DOHH2 (cell line): ENCODE results near the gene ACADM.

ENCODE experiments used
- H3F3A ChIP-seq: fragments of 200-600 bp; sonication (generic), shearing (Covaris generic); 2 replicates; pipeline ENCODE4 v1.6.0; 2016; ENCODE audit warnings: antibody characterized with exemption, mild to moderate bottlenecking; ENCODE audit not compliant: control insufficient read depth, insufficient read depth
- H3K27ac ChIP-seq: fragments of 200-600 bp; sonication (generic); 2 replicates; pipeline ENCODE4 v1.5.1; 2014; ENCODE audit warnings: low read depth, mild to moderate bottlenecking, low read length, moderate library complexity
- H3K27me3 ChIP-seq: fragments of 200-600 bp; sonication (generic); 2 replicates; pipeline ENCODE4 v1.6.1; 2014; ENCODE audit warnings: mild to moderate bottlenecking, low read length, mixed read lengths; ENCODE audit not compliant: control insufficient read depth
- H3K36me3 ChIP-seq: fragments of 200-600 bp; sonication (generic); 2 replicates; pipeline ENCODE4 v1.6.1; 2014; ENCODE audit warnings: mild to moderate bottlenecking, low read length, moderate library complexity, mixed read lengths; ENCODE audit not compliant: control insufficient read depth
- H3K4me1 ChIP-seq: fragments of 200-600 bp; sonication (generic); 2 replicates; pipeline ENCODE4 v1.6.1; 2014; ENCODE audit warnings: mild to moderate bottlenecking, low read length, mixed read lengths; ENCODE audit not compliant: control insufficient read depth
- H3K4me2 ChIP-seq: fragments of 200-600 bp; sonication (generic); 2 replicates; pipeline ENCODE4 v1.6.0; 2014; ENCODE audit warnings: mild to moderate bottlenecking, low read length, moderate library complexity
- H3K4me3 ChIP-seq: fragments of 200-600 bp; sonication (generic); 2 replicates; pipeline ENCODE4 v1.5.1; 2014; ENCODE audit warnings: mild to moderate bottlenecking, low read length, mixed read lengths
- H3K79me2 ChIP-seq: fragments of 200-600 bp; sonication (generic); 2 replicates; pipeline ENCODE4 v1.6.1; 2014; ENCODE audit warnings: mild to moderate bottlenecking, low read length, mixed read lengths; ENCODE audit not compliant: control insufficient read depth
- H3K9me2 ChIP-seq: fragments of 200-600 bp; sonication (generic); replicated peaks from 2 replicates; pipeline ENCODE4 v1.6.1; 2014; ENCODE audit warnings: mild to moderate bottlenecking, low read length, mixed read lengths; ENCODE audit not compliant: control insufficient read depth
- H3K9me3 ChIP-seq: fragments of 200-600 bp; sonication (generic); 2 replicates; pipeline ENCODE4 v1.6.1; 2014; ENCODE audit warnings: antibody characterized with exemption, low read length, mixed read lengths; ENCODE audit not compliant: control insufficient read depth, insufficient read depth
- H4K20me1 ChIP-seq: fragments of 200-600 bp; sonication (generic); 2 replicates; pipeline ENCODE4 v1.6.0; 2014; ENCODE audit warnings: low read depth, mild to moderate bottlenecking, antibody characterized with exemption, low read length, moderate library complexity; ENCODE audit not compliant: control insufficient read depth, insufficient read depth
- EZH2phosphoT487 ChIP-seq: fragments of 200-600 bp; sonication (generic); IDR thresholded peaks from 2 replicates; pipeline ENCODE4 v1.6.1; 2017; ENCODE audit warnings: borderline replicate concordance, mild to moderate bottlenecking, antibody characterized with exemption, low read length, moderate library complexity, mixed read lengths
- TF ChIP-seq, protein P1 (sequence below): fragments of 200-600 bp; sonication (generic); IDR thresholded peaks from one replicate; pipeline ENCODE4 v1.5.1; 2014; ENCODE audit warnings: antibody characterized with exemption, mild to moderate bottlenecking, low read depth, low read length; ENCODE audit not compliant: poor library complexity, severe bottlenecking

ACADM gene

DNA sequence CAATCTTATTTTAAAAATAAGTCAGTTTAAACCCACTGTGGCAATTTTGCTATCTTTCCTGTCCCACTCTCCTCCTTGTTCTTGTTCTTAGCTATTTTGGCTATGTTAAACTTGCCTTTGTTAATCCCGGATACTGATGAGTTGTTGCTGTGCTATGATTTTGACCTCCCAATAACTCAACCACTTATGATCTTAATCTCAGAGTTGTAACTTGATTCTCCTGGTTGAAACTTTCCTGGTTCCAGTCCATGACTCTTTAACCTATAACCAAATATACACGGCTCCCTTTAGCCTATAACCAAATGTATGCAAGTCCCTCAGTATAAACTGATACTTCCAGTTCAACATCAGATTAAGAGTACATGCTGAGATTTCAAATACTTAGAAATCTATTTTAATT is 15.6 kb upstream of the ACADM start:
- Histone ChIP-seq H3K9me3 (no peaks in the 10 kb centered on the region), H3K79me2 (no peaks in the 10 kb centered on the region), H3K4me1 (no peaks in the 10 kb centered on the region), H3K27ac (no peak overlapping the region), H4K20me1 (no peaks in the 10 kb centered on the region), H3K36me3 (no peaks in the 10 kb centered on the region), H3K27me3 (peaks cover 3% of the 10 kb centered on the region; the same call in 1 of the 2 replicates), H3K4me3 (no peak overlapping the region), H3K4me2 (no peak overlapping the region), H3K9me2 (no peaks in the 10 kb centered on the region), H3F3A (no peaks in the 10 kb centered on the region)
- TF ChIP-seq EZH2phosphoT487: no peak
- TF ChIP-seq, protein P1, sequence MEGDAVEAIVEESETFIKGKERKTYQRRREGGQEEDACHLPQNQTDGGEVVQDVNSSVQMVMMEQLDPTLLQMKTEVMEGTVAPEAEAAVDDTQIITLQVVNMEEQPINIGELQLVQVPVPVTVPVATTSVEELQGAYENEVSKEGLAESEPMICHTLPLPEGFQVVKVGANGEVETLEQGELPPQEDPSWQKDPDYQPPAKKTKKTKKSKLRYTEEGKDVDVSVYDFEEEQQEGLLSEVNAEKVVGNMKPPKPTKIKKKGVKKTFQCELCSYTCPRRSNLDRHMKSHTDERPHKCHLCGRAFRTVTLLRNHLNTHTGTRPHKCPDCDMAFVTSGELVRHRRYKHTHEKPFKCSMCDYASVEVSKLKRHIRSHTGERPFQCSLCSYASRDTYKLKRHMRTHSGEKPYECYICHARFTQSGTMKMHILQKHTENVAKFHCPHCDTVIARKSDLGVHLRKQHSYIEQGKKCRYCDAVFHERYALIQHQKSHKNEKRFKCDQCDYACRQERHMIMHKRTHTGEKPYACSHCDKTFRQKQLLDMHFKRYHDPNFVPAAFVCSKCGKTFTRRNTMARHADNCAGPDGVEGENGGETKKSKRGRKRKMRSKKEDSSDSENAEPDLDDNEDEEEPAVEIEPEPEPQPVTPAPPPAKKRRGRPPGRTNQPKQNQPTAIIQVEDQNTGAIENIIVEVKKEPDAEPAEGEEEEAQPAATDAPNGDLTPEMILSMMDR: no peak

DNA sequence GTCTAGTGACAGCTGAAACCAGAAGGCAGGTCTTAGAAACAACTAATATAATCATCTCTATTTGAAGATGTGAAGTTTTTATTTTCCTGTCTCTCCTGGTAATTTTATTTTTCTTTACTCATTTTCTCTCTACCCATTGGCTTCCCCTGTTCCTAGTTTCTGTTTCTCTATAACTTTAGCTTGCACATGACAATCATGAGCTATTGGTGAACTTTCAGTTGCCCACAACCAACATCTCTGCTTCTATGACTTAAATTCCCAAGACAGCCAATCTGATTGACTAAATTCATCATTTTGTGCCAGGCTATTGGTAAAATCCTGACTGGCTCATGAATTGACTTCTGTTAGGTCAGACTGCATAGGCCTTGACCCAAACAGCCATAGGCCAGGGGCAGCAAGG is 13.7 kb upstream of the ACADM start:
- Histone ChIP-seq H3K4me2 (no peak overlapping the region), H3K9me2 (no peaks in the 10 kb centered on the region), H3K4me3 (no peak overlapping the region), H3K79me2 (no peaks in the 10 kb centered on the region), H3K27ac (no peak overlapping the region), H4K20me1 (no peaks in the 10 kb centered on the region), H3K4me1 (no peaks in the 10 kb centered on the region), H3F3A (no peaks in the 10 kb centered on the region), H3K9me3 (no peaks in the 10 kb centered on the region), H3K36me3 (no peaks in the 10 kb centered on the region), H3K27me3 (no peaks in the 10 kb centered on the region)
- no peak for TF ChIP-seq EZH2phosphoT487
- TF ChIP-seq, protein P1: no peak

DNA sequence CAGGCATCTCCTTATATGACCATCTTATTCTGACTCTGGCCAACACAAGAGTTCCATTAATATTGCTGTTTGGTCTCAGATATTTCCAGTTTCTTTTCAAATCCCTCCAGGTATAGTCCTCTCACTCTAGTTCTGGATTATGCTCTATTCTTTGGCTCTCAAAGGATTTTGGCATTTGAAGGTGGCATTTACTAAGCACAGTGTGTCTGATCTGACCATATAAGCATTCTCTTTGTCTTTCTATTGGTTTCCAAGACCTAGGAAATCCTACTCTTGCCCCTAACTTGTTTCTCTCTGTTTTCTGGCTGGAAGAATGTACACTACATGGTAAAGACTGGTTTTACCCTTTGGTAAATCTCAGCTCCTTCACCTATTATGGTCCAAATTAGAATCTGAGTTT is 12.7 kb upstream of the ACADM start:
- TF ChIP-seq, protein P1: no peak
- no peak for TF ChIP-seq EZH2phosphoT487
- Histone ChIP-seq H3F3A (no peaks in the 10 kb centered on the region), H3K27me3 (no peaks in the 10 kb centered on the region), H3K4me1 (no peaks in the 10 kb centered on the region), H3K27ac (no peak overlapping the region), H3K9me2 (no peaks in the 10 kb centered on the region), H3K4me2 (no peak overlapping the region), H3K4me3 (no peak overlapping the region), H3K9me3 (no peaks in the 10 kb centered on the region), H3K36me3 (no peaks in the 10 kb centered on the region), H4K20me1 (no peaks in the 10 kb centered on the region), H3K79me2 (no peaks in the 10 kb centered on the region)

DNA sequence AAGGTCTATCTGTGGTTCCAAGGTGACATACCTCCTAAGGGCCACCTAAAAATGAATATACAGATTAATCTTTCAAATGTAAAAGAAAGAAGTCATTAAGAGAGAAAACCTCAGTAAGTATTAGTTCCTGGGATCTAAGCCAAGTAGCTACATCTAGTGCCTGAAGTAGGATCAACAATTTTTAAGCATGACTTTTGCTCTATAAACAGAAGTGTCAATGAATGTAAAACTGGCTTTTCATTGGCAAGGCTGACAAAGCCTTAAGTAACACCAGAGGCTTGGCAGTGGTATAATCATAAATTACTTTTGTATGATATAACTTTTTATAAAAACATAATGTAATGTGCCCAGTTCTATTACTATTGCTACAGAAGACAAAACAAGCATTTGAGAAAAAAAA is 12.2 kb upstream of the ACADM start:
- Histone ChIP-seq H3F3A (no peaks in the 10 kb centered on the region), H3K9me3 (no peaks in the 10 kb centered on the region), H3K4me3 (no peak overlapping the region), H3K9me2 (no peaks in the 10 kb centered on the region), H4K20me1 (no peaks in the 10 kb centered on the region), H3K79me2 (no peaks in the 10 kb centered on the region), H3K36me3 (no peaks in the 10 kb centered on the region), H3K4me2 (no peak overlapping the region), H3K4me1 (no peaks in the 10 kb centered on the region), H3K27me3 (no peaks in the 10 kb centered on the region), H3K27ac (no peak overlapping the region)
- TF ChIP-seq EZH2phosphoT487: no peak
- TF ChIP-seq, protein P1: no peak
